K562 (cell line): ENCODE measurements around the gene VRK3. TPM values are rescaled to one million over a fixed set of nuclear protein-coding genes. Genes with fewer than 3 reads are reported as not detected.

Experiments
- AFF1 ChIP-seq, 2 experiments: fragments of 450-650 bp; IDR thresholded peaks; 2 replicates each; pipeline ENCODE4 v1.6.1; 2018; ENCODE audit warnings: mild to moderate bottlenecking in 2 of 2, low read depth in 1 of 2; ENCODE audit not compliant: partially characterized antibody in 2 of 2
- FOXJ2 ChIP-seq: fragments of 200-800 bp; sonication (Bioruptor generic); IDR thresholded peaks from 2 replicates; pipeline ENCODE4 v1.6.1; 2016; ENCODE audit warnings: missing genetic modification characterization, missing compliant biosample characterization
- HDAC3 ChIP-seq: fragments of 450-650 bp; IDR thresholded peaks from 2 replicates; pipeline ENCODE4 v1.6.1; 2018; ENCODE audit warnings: borderline replicate concordance, mild to moderate bottlenecking, moderate library complexity; ENCODE audit not compliant: partially characterized antibody
- NR2C2 ChIP-seq, 2 experiments: fragments of 200-800 bp in 1 of 2; sonication (Bioruptor generic) in 1 of 2; sonication (generic) in 1 of 2; formaldehyde crosslinking in 1 of 2; IDR thresholded peaks; 2 replicates each; pipeline versions ENCODE4 v1.6.1 to v1.8.0; 2016 to 2022; ENCODE audit warnings: mild to moderate bottlenecking in 1 of 2, missing compliant biosample characterization in 1 of 2, missing genetic modification characterization in 1 of 2, missing genetic modification reagents in 1 of 2
- POLR2G ChIP-seq: fragments of 200-400 bp; formaldehyde crosslinking; IDR thresholded peaks from 2 replicates; pipeline ENCODE4 v1.6.1; 2017; ENCODE audit warnings: low read depth, mild to moderate bottlenecking, antibody characterized with exemption, low read length, moderate library complexity
- POLR3G ChIP-seq: IDR thresholded peaks from 2 replicates; pipeline ENCODE4 v1.6.1; 2011; ENCODE audit not compliant: insufficient read length, insufficient replicate concordance; ENCODE audit errors: extremely low read depth
- RAD21 ChIP-seq, 2 experiments: fragments of 250-450 bp in 1 of 2; fragments of 450-650 bp in 1 of 2; sonication (Bioruptor Pico) in 1 of 2; formaldehyde crosslinking in 1 of 2; IDR thresholded peaks in 1 of 2; conservative IDR thresholded peaks in 1 of 2; 2 replicates each; pipeline versions ENCODE4 v1.4.0 to v1.8.0; 2020 to 2022; ENCODE audit warnings: mild to moderate bottlenecking in 2 of 2, moderate library complexity in 1 of 2
- SMC3 ChIP-seq: conservative IDR thresholded peaks from 2 replicates; pipeline ENCODE4 v1.6.1; 2011; ENCODE audit warnings: low read depth, low read length, improper control_type of control experiment; ENCODE audit not compliant: insufficient read depth
- TEAD4 ChIP-seq, 2 experiments: sonication (generic) in 1 of 2; formaldehyde crosslinking in 1 of 2; IDR thresholded peaks; 2 replicates each; pipeline versions ENCODE4 v1.6.1 to v1.8.0; 2012 to 2022; ENCODE audit warnings: borderline replicate concordance in 1 of 2, inconsistent platforms in 1 of 2, low read length in 1 of 2, mild to moderate bottlenecking in 1 of 2, missing genetic modification reagents in 1 of 2
- ZEB2 ChIP-seq: fragments of 450-650 bp; IDR thresholded peaks from 2 replicates; pipeline ENCODE4 v1.6.1; 2016
- ZNF23 ChIP-seq: fragments of 250-450 bp; sonication (Bioruptor Pico); IDR thresholded peaks from 2 replicates; pipeline ENCODE4 v1.4.0; 2020; ENCODE audit warnings: mild to moderate bottlenecking
- polyA plus RNA-seq, 8 experiments: library from polyadenylated mRNA; depleted of rRNA in 4 of 8; stranded (reverse) in 5 of 8; unstranded in 3 of 8; fragments of >200 nt; fragmentation: Nextera tagmentation in 2 of 8; fragmentation: Illumina TruSeq in 1 of 8; extraction: Ambion mirVana in 2 of 8; extraction: Trizol in 1 of 8; gene quantifications; 2 replicates each; pipeline versions ENCODE4 v1.2.1 to v1.2.3, GENCODE V29; 2011 to 2014; ENCODE audit warnings: inconsistent platforms in 1 of 8, missing spikeins in 1 of 8
- total RNA-seq, 7 experiments: library from RNA; depleted of rRNA in 6 of 7; stranded (reverse); fragments of >200 nt in 6 of 7; fragmentation: Illumina TruSeq in 2 of 7; extraction: Trizol in 2 of 7; gene quantifications; 2 replicates each; pipeline versions ENCODE4 v1.2.1 to v1.2.3, GENCODE V29; 2011 to 2021; ENCODE audit warnings: low replicate concordance in 1 of 7
- TF ChIP-seq, protein P1 (sequence below): fragments of 450-650 bp; IDR thresholded peaks from 2 replicates; pipeline ENCODE4 v1.6.1; 2018; ENCODE audit not compliant: partially characterized antibody
- TF ChIP-seq, protein P2 (sequence below), 2 experiments: fragments of 150-350 bp in 1 of 2; IDR thresholded peaks; 2 replicates each; pipeline ENCODE4 v1.6.1; 2012 to 2016; ENCODE audit warnings: low read depth in 2 of 2, low read length in 2 of 2, mild to moderate bottlenecking in 1 of 2, moderate library complexity in 1 of 2

The VRK3 gene
- total and polyA plus RNA-seq, 9 of the 15 experiments (the other 6 are each of a cell fraction or from before 2014, with no cell fraction given): 25.6 to 94.3 (median 42.9) TPM

GRCh38 chr19:50050406-50051227 lies 25.4 kb upstream of the VRK3 start (continued):
- TF ChIP-seq, protein P1, sequence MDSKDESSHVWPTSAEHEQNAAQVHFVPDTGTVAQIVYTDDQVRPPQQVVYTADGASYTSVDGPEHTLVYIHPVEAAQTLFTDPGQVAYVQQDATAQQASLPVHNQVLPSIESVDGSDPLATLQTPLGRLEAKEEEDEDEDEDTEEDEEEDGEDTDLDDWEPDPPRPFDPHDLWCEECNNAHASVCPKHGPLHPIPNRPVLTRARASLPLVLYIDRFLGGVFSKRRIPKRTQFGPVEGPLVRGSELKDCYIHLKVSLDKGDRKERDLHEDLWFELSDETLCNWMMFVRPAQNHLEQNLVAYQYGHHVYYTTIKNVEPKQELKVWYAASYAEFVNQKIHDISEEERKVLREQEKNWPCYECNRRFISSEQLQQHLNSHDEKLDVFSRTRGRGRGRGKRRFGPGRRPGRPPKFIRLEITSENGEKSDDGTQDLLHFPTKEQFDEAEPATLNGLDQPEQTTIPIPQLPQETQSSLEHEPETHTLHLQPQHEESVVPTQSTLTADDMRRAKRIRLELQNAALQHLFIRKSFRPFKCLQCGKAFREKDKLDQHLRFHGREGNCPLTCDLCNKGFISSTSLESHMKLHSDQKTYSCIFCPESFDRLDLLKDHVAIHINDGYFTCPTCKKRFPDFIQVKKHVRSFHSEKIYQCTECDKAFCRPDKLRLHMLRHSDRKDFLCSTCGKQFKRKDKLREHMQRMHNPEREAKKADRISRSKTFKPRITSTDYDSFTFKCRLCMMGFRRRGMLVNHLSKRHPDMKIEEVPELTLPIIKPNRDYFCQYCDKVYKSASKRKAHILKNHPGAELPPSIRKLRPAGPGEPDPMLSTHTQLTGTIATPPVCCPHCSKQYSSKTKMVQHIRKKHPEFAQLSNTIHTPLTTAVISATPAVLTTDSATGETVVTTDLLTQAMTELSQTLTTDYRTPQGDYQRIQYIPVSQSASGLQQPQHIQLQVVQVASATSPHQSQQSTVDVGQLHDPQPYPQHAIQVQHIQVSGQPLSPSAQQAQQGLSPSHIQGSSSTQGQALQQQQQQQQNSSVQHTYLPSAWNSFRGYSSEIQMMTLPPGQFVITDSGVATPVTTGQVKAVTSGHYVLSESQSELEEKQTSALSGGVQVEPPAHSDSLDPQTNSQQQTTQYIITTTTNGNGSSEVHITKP: no peak
- TF ChIP-seq NR2C2 (CRISPR knock-in tag; IDR thresholded peaks at IDR 0.05) (no peak), NR2C2 (tag; IDR thresholded peaks at IDR 0.05) (peak; percentile 27; the same call in 1 of the 2 replicates), HDAC3 (peak; percentile 64), SMC3 (no peak), FOXJ2 (tag) (peak; percentile 94), POLR3G (no peak), TEAD4 (IDR thresholded peaks at IDR 0.05; ENCODE audit: low read length) (no peak), TEAD4 (CRISPR knock-in tag; IDR thresholded peaks at IDR 0.05; ENCODE audit: borderline replicate concordance) (no peak), POLR2G (peak; percentile 70), AFF1 (IDR thresholded peaks at IDR 0.05; ENCODE audit: low read depth in 1 of 2, partially characterized antibody in 2 of 2) (peak in 1 of 2 experiments; percentile 56), RAD21 (CRISPR knock-in tag; conservative IDR thresholded peaks at IDR 0.05 in 1 of 2, IDR thresholded peaks at IDR 0.05 in 1 of 2) (no peak), ZEB2 (no peak), ZNF23 (CRISPR knock-in tag) (no peak)
- TF ChIP-seq, protein P2, sequence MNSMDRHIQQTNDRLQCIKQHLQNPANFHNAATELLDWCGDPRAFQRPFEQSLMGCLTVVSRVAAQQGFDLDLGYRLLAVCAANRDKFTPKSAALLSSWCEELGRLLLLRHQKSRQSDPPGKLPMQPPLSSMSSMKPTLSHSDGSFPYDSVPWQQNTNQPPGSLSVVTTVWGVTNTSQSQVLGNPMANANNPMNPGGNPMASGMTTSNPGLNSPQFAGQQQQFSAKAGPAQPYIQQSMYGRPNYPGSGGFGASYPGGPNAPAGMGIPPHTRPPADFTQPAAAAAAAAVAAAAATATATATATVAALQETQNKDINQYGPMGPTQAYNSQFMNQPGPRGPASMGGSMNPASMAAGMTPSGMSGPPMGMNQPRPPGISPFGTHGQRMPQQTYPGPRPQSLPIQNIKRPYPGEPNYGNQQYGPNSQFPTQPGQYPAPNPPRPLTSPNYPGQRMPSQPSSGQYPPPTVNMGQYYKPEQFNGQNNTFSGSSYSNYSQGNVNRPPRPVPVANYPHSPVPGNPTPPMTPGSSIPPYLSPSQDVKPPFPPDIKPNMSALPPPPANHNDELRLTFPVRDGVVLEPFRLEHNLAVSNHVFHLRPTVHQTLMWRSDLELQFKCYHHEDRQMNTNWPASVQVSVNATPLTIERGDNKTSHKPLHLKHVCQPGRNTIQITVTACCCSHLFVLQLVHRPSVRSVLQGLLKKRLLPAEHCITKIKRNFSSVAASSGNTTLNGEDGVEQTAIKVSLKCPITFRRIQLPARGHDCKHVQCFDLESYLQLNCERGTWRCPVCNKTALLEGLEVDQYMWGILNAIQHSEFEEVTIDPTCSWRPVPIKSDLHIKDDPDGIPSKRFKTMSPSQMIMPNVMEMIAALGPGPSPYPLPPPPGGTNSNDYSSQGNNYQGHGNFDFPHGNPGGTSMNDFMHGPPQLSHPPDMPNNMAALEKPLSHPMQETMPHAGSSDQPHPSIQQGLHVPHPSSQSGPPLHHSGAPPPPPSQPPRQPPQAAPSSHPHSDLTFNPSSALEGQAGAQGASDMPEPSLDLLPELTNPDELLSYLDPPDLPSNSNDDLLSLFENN (IDR thresholded peaks at IDR 0.05; ENCODE audit: low read depth in 2 of 2, low read length in 2 of 2): no peak
